SKM-1 (cell line): ENCODE data around the gene SLC46A1.
"Not testable (repeated sequence)": the region's sequence is repeated elsewhere in the genome, so short reads cannot be mapped to it uniquely, and the experiment has no call there.

Source experiments
- DNase-seq: peaks from one replicate; lab custom pipeline; 2025; ENCODE audit not compliant: unreplicated experiment; lab: John Stamatoyannopoulos, UW

SLC46A1 gene

GRCh38 chr17:28405632-28406472 is at the start of gene SLC46A1:
Gene SLC46A1 (minus strand): TSS chr17:28406212. CDS start chr17:28406114, 98 bp downstream.
- no peak for DNase-seq

GRCh38 chr17:28449859-28450258 is 43.8 kb upstream of the SLC46A1 start:
- no peak for DNase-seq

GRCh38 chr17:28447396-28447760 is 41.4 kb upstream of the SLC46A1 start:
- no peak for DNase-seq

GRCh38 chr17:28446716-28447395 is 40.8 kb upstream of the SLC46A1 start:
- DNase-seq: no peak

- no peak for DNase-seq
These were observed 38.1 kb upstream of the SLC46A1 start for GRCh38 chr17:28443901-28444638.

GRCh38 chr17:28434326-28434725 is 28.3 kb upstream of the SLC46A1 start:
- not testable (repeated sequence) for DNase-seq

GRCh38 chr17:28433721-28434120 is 27.7 kb upstream of the SLC46A1 start:
- no peak for DNase-seq

- DNase-seq: not testable (repeated sequence)
These were observed 22.0 kb upstream of the SLC46A1 start for GRCh38 chr17:28427982-28428381.

- DNase-seq: no peak
These were observed 21.4 kb upstream of the SLC46A1 start for GRCh38 chr17:28427371-28427770.

- DNase-seq: no peak
These were observed 20.1 kb upstream of the SLC46A1 start for GRCh38 chr17:28426081-28426519.

GRCh38 chr17:28425206-28425605 is 19.2 kb upstream of the SLC46A1 start:
- DNase-seq: no peak

GRCh38 chr17:28421787-28422305 is 15.8 kb upstream of the SLC46A1 start:
- DNase-seq: no peak

- DNase-seq: peak; percentile 74
These were observed 10.8 kb upstream of the SLC46A1 start for GRCh38 chr17:28416703-28417311.

GRCh38 chr17:28415886-28416285 is 9.9 kb upstream of the SLC46A1 start:
- no peak for DNase-seq

- no peak for DNase-seq
These were observed 7.8 kb upstream of the SLC46A1 start for GRCh38 chr17:28413804-28414203.

- DNase-seq: no peak
These were observed 6.1 kb upstream of the SLC46A1 start for GRCh38 chr17:28412099-28412498.

- no peak for DNase-seq
These were observed 1.9 kb upstream of the SLC46A1 start for GRCh38 chr17:28407974-28408306.

GRCh38 chr17:28407130-28407973 is 1.3 kb upstream of the SLC46A1 start:
- no peak for DNase-seq

GRCh38 chr17:28406473-28406814 is 432 bp upstream of the SLC46A1 start:
- DNase-seq: no peak

- no peak for DNase-seq
These were observed 1.0 kb downstream of the SLC46A1 start for GRCh38 chr17:28404812-28405570.
